Natural killer cell treated with Interleukin-12 subunit alpha and Interleukin-12 subunit beta and Interleukin-15 and Interleukin-18, amount 100 ng/mL, for 72 hours (primary cell): Measurements from ENCODE around the gene SLC38A3. TPM values are rescaled to one million over a fixed set of nuclear protein-coding genes. Genes with fewer than 3 reads are reported as not detected.
A peak's percentile ranks its signal among the peaks of the same experiment; 100 is the strongest.

Experiments used
- ATAC-seq, 2 donors: fragments of 150-1000 bp; cut with Tn5 transposase in 1 of 2; sonication (Bioruptor Pico), chemical (Tn5 transposase) in 1 of 2; 2 replicates each; pipeline ENCODE4 v1.10.0; 2021
- DNase-seq: peaks from one replicate; pipeline ENCODE4 v3.0.0; 2022; ENCODE audit warnings: low spot score
- H3K27ac Mint-ChIP-seq, 2 donors: 1 replicate in 1 of 2; 2 replicates in 1 of 2; pipeline ENCODE4 v1.8.0; 2022; ENCODE audit warnings: mixed read lengths in 2 of 2, mild to moderate bottlenecking in 1 of 2, moderate library complexity in 1 of 2
- H3K27me3 Mint-ChIP-seq, 2 donors: 1 replicate in 1 of 2; 2 replicates in 1 of 2; pipeline ENCODE4 v1.8.0; 2022; ENCODE audit warnings: mixed read lengths in 2 of 2
- H3K36me3 Mint-ChIP-seq: one replicate; pipeline ENCODE4 v1.8.0; 2022; ENCODE audit warnings: mixed read lengths
- H3K4me1 Mint-ChIP-seq, 2 donors: 1 replicate in 1 of 2; 2 replicates in 1 of 2; pipeline ENCODE4 v1.8.0; 2022; ENCODE audit warnings: low read depth in 2 of 2, mixed read lengths in 2 of 2, mild to moderate bottlenecking in 1 of 2
- H3K4me3 Mint-ChIP-seq: one replicate; pipeline ENCODE4 v1.8.0; 2022; ENCODE audit warnings: mixed read lengths
- H3K9me3 Mint-ChIP-seq: 2 replicates; pipeline ENCODE4 v1.8.0; 2022; ENCODE audit warnings: mixed read lengths
- total RNA-seq, 2 donors: library from RNA; stranded (reverse); gene quantifications; one replicate each; pipeline ENCODE4 v1.2.3, GENCODE V29; 2022

SLC38A3 gene
- total RNA-seq, 2 donors from 2014 or later: not detected

DNA sequence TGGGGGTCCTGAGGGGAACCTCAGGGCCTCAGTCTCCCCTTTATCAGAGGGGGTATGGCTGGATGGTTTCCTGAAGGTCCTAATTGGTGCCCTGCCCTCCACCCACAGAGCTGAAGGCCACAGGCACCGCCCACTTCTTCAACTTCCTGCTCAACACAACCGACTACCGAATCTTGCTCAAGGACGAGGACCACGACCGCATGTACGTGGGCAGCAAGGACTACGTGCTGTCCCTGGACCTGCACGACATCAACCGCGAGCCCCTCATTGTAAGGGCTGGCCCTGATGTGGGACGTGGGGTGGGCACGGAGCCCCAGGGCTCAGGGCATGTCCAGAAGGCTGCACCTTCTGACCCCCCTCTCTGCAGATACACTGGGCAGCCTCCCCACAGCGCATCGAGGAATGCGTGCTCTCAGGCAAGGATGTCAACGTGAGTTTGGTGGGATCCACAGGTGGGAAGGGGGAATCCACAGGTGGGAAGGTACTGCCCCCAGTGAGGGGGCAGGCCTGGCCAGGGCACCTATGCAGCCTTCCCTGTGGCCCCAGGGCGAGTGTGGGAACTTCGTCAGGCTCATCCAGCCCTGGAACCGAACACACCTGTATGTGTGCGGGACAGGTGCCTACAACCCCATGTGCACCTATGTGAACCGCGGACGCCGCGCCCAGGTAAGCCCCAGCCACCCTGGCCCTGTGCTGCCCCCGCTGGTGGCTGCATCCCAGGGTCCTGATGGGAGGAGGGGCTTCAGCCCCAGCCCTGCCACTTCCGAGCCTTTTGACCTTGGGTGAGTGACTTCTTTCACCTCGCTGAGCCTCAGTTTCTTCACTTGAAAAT lies 31.2 kb upstream of the SLC38A3 start:
- Mint-ChIP-seq H3K36me3 (no peaks in the 10 kb centered on the region), H3K4me3 (no peak overlapping the region), H3K27ac (no peak overlapping the region), H3K9me3 (no peaks in the 10 kb centered on the region), H3K4me1 (peaks cover 2 to 4% of the 10 kb centered on the region in 2 donors), H3K27me3 (no peaks in the 10 kb centered on the region)
- DNase-seq: no peak
- ATAC-seq: no peak

DNA sequence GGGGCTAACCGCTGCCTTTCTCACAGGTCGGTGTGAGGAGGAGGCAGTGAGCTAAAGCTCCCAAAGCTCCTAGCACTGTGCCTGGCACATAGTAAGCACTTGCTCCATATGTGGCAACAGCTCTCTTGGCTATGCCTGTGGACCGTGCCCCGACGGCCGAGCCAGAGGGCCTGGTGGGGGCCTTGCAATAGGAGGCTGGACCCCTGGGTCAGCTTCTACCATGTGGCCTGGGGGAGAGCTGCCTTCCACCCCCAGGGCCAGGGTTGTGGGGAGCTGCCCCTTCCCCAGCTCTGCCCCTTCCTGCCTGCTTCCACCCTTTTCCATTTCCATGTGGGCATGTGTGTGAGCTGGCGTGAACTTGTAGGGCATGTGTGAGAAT lies 30.6 kb upstream of the SLC38A3 start:
- H3K4me3 Mint-ChIP-seq: no peak overlapping the region
- no peak overlapping the region for H3K27ac Mint-ChIP-seq
- peaks cover 2 to 4% of the 10 kb centered on the region in 2 donors for H3K4me1 Mint-ChIP-seq
- DNase-seq (no peak), ATAC-seq (no peak)
- H3K27me3 Mint-ChIP-seq: no peaks in the 10 kb centered on the region
- H3K36me3 Mint-ChIP-seq: no peaks in the 10 kb centered on the region
- no peaks in the 10 kb centered on the region for H3K9me3 Mint-ChIP-seq

GRCh38 chr3:50174947-50175524 lies 30.0 kb upstream of the SLC38A3 start:
- H3K27ac Mint-ChIP-seq: no peak overlapping the region
- no peaks in the 10 kb centered on the region for H3K27me3 Mint-ChIP-seq
- DNase-seq (no peak), ATAC-seq (no peak)
- no peaks in the 10 kb centered on the region for H3K36me3 Mint-ChIP-seq
- no peaks in the 10 kb centered on the region for H3K9me3 Mint-ChIP-seq
- peaks cover 2 to 4% of the 10 kb centered on the region in 2 donors for H3K4me1 Mint-ChIP-seq
- no peak overlapping the region for H3K4me3 Mint-ChIP-seq

DNA sequence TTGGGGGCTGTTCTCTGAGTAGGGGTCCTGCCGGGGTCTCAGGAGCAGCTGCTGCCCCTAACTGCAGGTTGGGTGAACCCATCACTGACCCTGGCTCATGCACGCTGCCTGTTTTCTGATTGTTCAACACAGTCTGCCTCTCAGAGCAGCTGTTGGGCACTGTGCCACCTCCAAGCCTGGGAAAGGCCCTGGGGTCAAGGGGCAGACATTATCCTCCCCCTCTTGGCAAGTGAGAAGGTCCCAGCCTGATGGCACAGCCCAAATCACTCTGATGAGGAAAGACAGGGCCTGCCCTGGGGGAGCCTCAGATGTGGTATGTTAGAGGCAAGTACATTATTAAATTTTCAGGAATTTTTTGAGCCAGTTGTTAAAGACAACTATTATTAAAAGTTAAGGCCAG lies 27.7 kb upstream of the SLC38A3 start:
- DNase-seq: no peak
- H3K36me3 Mint-ChIP-seq: no peaks in the 10 kb centered on the region
- H3K4me3 Mint-ChIP-seq: no peak overlapping the region
- no peak for ATAC-seq
- no peaks in the 10 kb centered on the region for H3K9me3 Mint-ChIP-seq
- H3K4me1 Mint-ChIP-seq: peaks cover 2 to 4% of the 10 kb centered on the region in 2 donors
- H3K27ac Mint-ChIP-seq: no peak overlapping the region
- H3K27me3 Mint-ChIP-seq: no peaks in the 10 kb centered on the region

DNA sequence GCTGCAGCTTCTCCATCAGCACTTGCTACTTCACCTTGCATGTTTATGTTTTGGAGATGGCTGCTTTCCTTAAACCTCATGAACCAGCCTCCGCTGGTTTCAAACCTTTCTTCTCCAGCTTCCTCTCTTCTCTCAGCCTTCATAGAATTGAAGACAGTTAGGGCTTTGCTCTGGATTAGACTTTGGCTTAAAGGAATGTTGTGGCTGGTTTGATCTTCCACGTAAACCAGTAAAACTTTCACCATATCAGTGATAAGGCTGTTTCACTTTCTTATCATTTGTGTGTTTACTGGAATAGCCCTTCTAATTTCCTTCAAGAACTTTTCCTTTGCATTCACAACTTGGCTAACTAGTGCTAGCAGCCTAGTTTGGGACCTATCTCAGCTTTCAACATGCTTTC lies 25.4 kb upstream of the SLC38A3 start:
- Mint-ChIP-seq H3K9me3 (no peaks in the 10 kb centered on the region), H3K36me3 (no peaks in the 10 kb centered on the region), H3K27ac (no peak overlapping the region), H3K4me3 (no peak overlapping the region), H3K27me3 (no peaks in the 10 kb centered on the region), H3K4me1 (no peaks in the 10 kb centered on the region)
- DNase-seq (no peak), ATAC-seq (no peak)

GRCh38 chr3:50181985-50182384 lies 23.1 kb upstream of the SLC38A3 start:
- Mint-ChIP-seq H3K27ac (no peak overlapping the region), H3K4me1 (no peaks in the 10 kb centered on the region), H3K4me3 (no peak overlapping the region), H3K36me3 (no peaks in the 10 kb centered on the region), H3K9me3 (no peaks in the 10 kb centered on the region), H3K27me3 (no peaks in the 10 kb centered on the region)
- DNase-seq (no peak), ATAC-seq (no peak)

GRCh38 chr3:50182533-50183099 lies 22.5 kb upstream of the SLC38A3 start:
- ATAC-seq (no peak), DNase-seq (no peak)
- H3K27ac Mint-ChIP-seq: no peak overlapping the region
- no peaks in the 10 kb centered on the region for H3K27me3 Mint-ChIP-seq
- H3K4me3 Mint-ChIP-seq: no peak overlapping the region
- no peaks in the 10 kb centered on the region for H3K4me1 Mint-ChIP-seq
- no peaks in the 10 kb centered on the region for H3K9me3 Mint-ChIP-seq
- H3K36me3 Mint-ChIP-seq: no peaks in the 10 kb centered on the region

DNA sequence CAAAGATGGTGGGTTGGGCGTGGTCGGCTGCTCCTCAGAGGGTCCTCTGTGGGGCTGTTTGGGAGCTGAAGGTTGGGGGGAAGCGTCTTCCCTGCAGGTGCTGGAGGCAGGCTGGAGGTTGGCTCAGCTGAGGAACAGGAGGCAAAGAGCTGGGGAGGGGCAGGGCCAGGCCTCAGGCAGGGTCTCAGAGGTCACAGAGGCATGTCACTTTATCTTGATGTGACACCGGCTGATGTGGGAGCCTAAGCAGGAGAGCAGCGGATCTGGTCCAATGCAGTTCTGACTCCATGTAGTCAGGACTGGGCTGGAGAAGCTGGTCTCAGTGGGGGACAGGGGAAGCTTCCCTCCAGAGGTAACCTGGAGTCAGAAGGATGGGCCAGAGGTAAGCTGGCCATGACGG lies 21.3 kb upstream of the SLC38A3 start:
- Mint-ChIP-seq H3K36me3 (no peaks in the 10 kb centered on the region), H3K27ac (no peak overlapping the region), H3K27me3 (no peaks in the 10 kb centered on the region), H3K4me1 (no peaks in the 10 kb centered on the region), H3K4me3 (no peak overlapping the region), H3K9me3 (no peaks in the 10 kb centered on the region)
- ATAC-seq (no peak), DNase-seq (no peak)

- H3K4me3 Mint-ChIP-seq: no peak overlapping the region
- no peaks in the 10 kb centered on the region for H3K9me3 Mint-ChIP-seq
- H3K36me3 Mint-ChIP-seq: no peaks in the 10 kb centered on the region
- ATAC-seq (peak in 1 of 2 donors; percentile 13), DNase-seq (no peak)
- H3K4me1 Mint-ChIP-seq: no peaks in the 10 kb centered on the region
- no peak overlapping the region for H3K27ac Mint-ChIP-seq
- no peaks in the 10 kb centered on the region for H3K27me3 Mint-ChIP-seq
Observed at GRCh38 chr3:50184242-50184978, 20.7 kb upstream of the SLC38A3 start.

DNA sequence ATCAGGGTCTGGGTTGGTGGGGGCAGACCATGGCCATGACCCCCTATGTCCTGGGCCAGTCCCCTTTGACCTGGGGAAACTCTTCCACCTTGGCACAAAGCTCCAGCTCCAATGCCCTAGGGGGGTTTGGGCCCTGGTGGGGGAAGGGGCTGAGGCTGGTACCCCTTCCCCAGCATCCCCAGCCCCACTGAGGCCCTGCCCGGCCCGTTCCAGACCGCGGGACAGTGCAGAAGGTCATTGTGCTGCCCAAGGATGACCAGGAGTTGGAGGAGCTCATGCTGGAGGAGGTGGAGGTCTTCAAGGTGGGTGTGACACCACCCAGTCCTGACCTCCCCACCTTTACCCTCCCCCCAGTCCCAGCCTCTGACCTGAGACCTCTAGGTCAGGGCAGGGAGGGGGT lies 19.8 kb upstream of the SLC38A3 start:
- Mint-ChIP-seq H3K9me3 (no peaks in the 10 kb centered on the region), H3K4me3 (no peak overlapping the region), H3K27me3 (no peaks in the 10 kb centered on the region), H3K27ac (no peak overlapping the region), H3K36me3 (no peaks in the 10 kb centered on the region), H3K4me1 (no peaks in the 10 kb centered on the region)
- ATAC-seq (no peak), DNase-seq (no peak)

GRCh38 chr3:50186096-50186495 lies 19.0 kb upstream of the SLC38A3 start:
- no peaks in the 10 kb centered on the region for H3K36me3 Mint-ChIP-seq
- H3K27me3 Mint-ChIP-seq: no peaks in the 10 kb centered on the region
- ATAC-seq: no peak
- H3K27ac Mint-ChIP-seq: no peak overlapping the region
- DNase-seq: no peak
- no peaks in the 10 kb centered on the region for H3K9me3 Mint-ChIP-seq
- H3K4me3 Mint-ChIP-seq: no peak overlapping the region
- H3K4me1 Mint-ChIP-seq: no peaks in the 10 kb centered on the region

DNA sequence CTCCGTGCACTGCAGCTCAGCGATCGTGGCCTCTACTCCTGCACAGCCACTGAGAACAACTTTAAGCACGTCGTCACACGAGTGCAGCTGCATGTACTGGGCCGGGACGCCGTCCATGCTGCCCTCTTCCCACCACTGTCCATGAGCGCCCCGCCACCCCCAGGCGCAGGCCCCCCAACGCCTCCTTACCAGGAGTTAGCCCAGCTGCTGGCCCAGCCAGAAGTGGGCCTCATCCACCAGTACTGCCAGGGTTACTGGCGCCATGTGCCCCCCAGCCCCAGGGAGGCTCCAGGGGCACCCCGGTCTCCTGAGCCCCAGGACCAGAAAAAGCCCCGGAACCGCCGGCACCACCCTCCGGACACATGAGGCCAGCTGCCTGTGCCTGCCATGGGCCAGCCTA lies 17.3 kb upstream of the SLC38A3 start:
- no peaks in the 10 kb centered on the region for H3K36me3 Mint-ChIP-seq
- H3K4me3 Mint-ChIP-seq: no peak overlapping the region
- no peaks in the 10 kb centered on the region for H3K4me1 Mint-ChIP-seq
- no peak overlapping the region for H3K27ac Mint-ChIP-seq
- ATAC-seq: no peak
- peaks cover 0 to 2% of the 10 kb centered on the region in 2 donors for H3K27me3 Mint-ChIP-seq
- no peak for DNase-seq
- no peaks in the 10 kb centered on the region for H3K9me3 Mint-ChIP-seq

- peaks cover 0 to 2% of the 10 kb centered on the region in 2 donors for H3K27me3 Mint-ChIP-seq
- ATAC-seq (no peak), DNase-seq (no peak)
- H3K36me3 Mint-ChIP-seq: no peaks in the 10 kb centered on the region
- no peak overlapping the region for H3K4me3 Mint-ChIP-seq
- H3K27ac Mint-ChIP-seq: no peak overlapping the region
- H3K9me3 Mint-ChIP-seq: no peaks in the 10 kb centered on the region
- peaks cover 0 to under 1% of the 10 kb centered on the region in 2 donors for H3K4me1 Mint-ChIP-seq
Observed at GRCh38 chr3:50189274-50189673, 15.8 kb upstream of the SLC38A3 start.

GRCh38 chr3:50189989-50190388 lies 15.1 kb upstream of the SLC38A3 start:
- H3K27me3 Mint-ChIP-seq: peaks cover 0 to 2% of the 10 kb centered on the region in 2 donors
- ATAC-seq (no peak), DNase-seq (no peak)
- H3K4me1 Mint-ChIP-seq: peaks cover 0 to 5% of the 10 kb centered on the region in 2 donors
- H3K36me3 Mint-ChIP-seq: no peaks in the 10 kb centered on the region
- H3K27ac Mint-ChIP-seq: no peak overlapping the region
- no peaks in the 10 kb centered on the region for H3K9me3 Mint-ChIP-seq
- H3K4me3 Mint-ChIP-seq: no peak overlapping the region
